Astrocyte of the cerebellum (primary cell): ENCODE measurements around the gene PROK2.

ENCODE experiments used
- DNase-seq: peaks from one replicate; pipeline ENCODE4 v3.0.0-alpha.2; 2011; ENCODE audit warnings: low read depth
- H3K4me3 ChIP-seq: 2 replicates; pipeline ENCODE4 v1.5.1; 2011; ENCODE audit warnings: mild to moderate bottlenecking, low read depth, low read length, moderate library complexity
- CTCF ChIP-seq: IDR thresholded peaks from 2 replicates; pipeline ENCODE4 v1.5.1; 2012; ENCODE audit warnings: low read length, low read depth, moderate library complexity, mild to moderate bottlenecking; ENCODE audit errors: missing control alignments
- in situ Hi-C: cut with HindIII; loops from 2 replicates; pipeline ENCODE4 v1.10.0; 2017; ENCODE audit warnings: low sequenced_read_pairs

The PROK2 gene

GRCh38 chr3:71784201-71784913 is 591 bp downstream of the PROK2 start:
- in situ Hi-C loops, result no loop called here
- no peak for DNase-seq
- TF ChIP-seq CTCF, result no peak
- H3K4me3 ChIP-seq, result no peak overlapping the region

GRCh38 chr3:71783152-71783551 is 1.8 kb downstream of the PROK2 start:
- TF ChIP-seq CTCF, result no peak
- no peak overlapping the region for H3K4me3 ChIP-seq
- DNase-seq, result no peak
- in situ Hi-C loops, result no loop called here

GRCh38 chr3:71780430-71780829 is 4.5 kb downstream of the PROK2 start:
- DNase-seq, result no peak
- in situ Hi-C loops, result no loop called here
- no peak for TF ChIP-seq CTCF
- H3K4me3 ChIP-seq, result no peak overlapping the region

GRCh38 chr3:71779674-71780377 is 5.1 kb downstream of the PROK2 start:
- DNase-seq, result no peak
- in situ Hi-C loops, result no loop called here
- TF ChIP-seq CTCF, result no peak
- no peak overlapping the region for H3K4me3 ChIP-seq

GRCh38 chr3:71778353-71778752 is 6.6 kb downstream of the PROK2 start:
- H3K4me3 ChIP-seq, result no peak overlapping the region
- no peak for TF ChIP-seq CTCF
- in situ Hi-C loops, result no loop called here
- no peak for DNase-seq

GRCh38 chr3:71776538-71776937 is 8.4 kb downstream of the PROK2 start:
- no peak for TF ChIP-seq CTCF
- no peak for DNase-seq
- no peak overlapping the region for H3K4me3 ChIP-seq
- in situ Hi-C loops, result no loop called here
